GM18520 (cell line): ENCODE results near the gene GTF2H4.

ENCODE experiments used
- ATAC-seq: cut with Tn5 transposase; IDR thresholded peaks from one replicate; pipeline ENCODE4 v1.9.1; 2021; ENCODE audit not compliant: unreplicated experiment

GTF2H4 gene

GRCh38 chr6:30882204-30882758 lies 25.7 kb upstream of the GTF2H4 start:
- ATAC-seq = no peak

GRCh38 chr6:30882759-30883684 lies 25.0 kb upstream of the GTF2H4 start:
- no peak for ATAC-seq

DNA sequence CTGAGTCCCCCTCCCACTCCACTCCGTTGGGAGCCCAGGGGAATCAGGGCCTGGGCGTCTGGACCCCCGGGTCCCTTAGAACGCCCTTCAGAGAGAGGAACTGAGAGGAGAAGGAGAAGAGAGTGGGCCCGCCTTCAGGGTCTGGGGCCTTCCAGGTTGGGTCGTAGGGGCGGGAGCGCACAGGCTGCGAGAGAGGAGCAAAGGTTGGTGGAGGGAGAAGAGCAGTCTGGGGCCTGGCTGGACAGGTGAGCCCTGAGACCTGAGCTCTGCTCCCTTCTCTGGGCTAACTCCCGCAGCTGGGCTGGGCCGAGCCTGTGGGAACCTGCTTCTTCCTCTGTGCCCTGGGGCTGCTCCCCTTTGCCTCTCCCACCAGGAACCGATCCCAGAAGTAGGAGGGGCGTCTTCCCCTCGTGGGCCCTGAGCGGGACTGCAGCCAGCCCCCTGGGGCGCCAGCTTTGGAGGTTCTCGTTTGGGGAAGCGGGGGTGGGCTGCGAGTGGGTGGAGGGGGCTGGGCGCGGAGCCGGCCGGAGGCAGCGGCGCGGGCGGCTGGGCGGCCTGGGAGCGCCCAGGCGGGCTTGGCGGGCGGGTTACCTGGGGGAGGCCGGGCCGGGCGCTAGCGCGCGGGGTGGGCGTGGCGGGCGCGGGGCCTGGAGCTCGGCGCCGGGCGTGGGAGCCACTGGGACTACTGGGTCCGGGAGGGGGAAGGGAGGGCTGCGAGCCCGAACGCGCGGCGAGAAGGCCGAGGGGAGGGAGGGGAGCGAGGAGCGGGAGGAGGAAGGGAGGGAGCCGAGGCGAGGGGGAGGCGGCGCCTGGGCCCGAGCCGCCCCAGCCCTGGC lies 24.1 kb upstream of the GTF2H4 start, which contains the start of gene DDR1:
DDR1 (plus strand) TSS at position 835 of the 836 bp plus-strand sequence. CDS start 4,211 bp downstream, outside the sequence.
- no peak for ATAC-seq

DNA sequence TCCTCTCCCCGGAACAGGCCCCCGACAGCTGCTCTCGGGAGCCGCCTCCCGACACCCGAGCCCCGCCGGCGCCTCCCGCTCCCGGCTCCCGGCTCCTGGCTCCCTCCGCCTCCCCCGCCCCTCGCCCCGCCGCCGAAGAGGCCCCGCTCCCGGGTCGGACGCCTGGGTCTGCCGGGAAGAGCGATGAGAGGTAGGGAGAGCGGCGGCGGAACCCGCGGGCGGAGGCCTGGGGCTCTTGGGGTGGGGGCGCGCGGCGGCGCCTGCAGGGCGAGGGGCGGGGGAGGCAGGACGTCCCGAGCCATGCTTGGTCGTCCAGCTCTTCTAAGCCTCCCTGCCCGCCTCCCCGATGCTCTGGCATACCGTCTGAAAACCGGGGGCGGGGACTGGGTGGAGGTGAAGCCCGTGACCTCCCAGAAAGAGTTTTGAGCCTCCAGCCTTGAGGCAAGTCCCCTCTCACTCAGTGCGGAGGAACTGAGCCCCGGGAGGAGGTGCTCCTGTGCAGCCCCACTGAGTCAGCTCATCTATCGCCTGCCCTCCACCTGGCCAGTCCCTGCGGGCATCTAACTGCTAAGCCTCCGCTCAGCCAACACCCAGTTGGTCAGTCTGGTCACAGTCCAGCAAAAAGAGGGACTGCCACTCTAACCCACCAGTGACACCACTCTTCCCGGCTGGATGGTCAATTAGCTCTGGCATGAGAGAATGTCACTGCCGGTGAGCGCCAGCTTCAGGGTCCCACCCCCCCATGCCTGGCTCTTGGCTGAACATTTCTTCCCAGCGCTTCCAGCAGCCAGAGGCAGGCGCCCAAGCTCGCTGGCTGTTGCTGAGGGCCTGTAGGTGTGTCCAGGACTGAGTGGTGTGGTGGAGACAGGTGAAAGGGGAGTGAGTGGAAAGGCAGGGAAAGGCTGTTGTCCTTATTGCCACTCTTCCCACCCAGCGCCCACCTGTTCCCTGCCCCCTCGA lies 23.2 kb upstream of the GTF2H4 start:
- no peak for ATAC-seq

DNA sequence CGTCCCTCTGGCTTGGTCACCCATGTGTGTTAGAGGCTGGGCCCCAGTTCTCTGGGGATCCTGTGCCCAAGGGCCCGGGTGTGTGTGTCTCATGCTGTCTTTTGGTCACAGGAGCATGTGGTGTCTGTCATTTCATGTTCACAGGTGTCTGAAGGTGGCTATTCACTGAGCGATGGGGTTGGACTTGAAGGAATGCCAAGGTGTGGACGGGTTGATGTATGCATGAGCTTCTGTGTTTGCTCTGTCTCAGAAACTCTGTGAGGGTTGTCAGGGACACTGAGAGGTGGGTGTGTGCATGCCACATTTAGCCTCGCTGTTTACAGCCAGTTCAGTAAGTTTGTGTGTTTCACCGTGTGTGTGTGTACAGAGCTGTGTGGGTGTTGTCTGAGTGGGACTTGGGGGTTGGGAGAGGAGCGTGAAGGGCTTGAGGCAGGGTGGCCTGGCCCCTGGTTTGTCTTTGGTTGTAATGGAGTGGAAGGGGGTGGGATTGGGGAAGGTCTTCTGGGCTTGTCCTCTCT lies 22.5 kb upstream of the GTF2H4 start:
- ATAC-seq = no peak

- ATAC-seq = no peak
These were observed 21.8 kb upstream of the GTF2H4 start for GRCh38 chr6:30885999-30886896.

- ATAC-seq = no peak
These were observed 21.1 kb upstream of the GTF2H4 start for GRCh38 chr6:30886897-30887255.

GRCh38 chr6:30887901-30888815 lies 19.8 kb upstream of the GTF2H4 start:
- no peak for ATAC-seq

DNA sequence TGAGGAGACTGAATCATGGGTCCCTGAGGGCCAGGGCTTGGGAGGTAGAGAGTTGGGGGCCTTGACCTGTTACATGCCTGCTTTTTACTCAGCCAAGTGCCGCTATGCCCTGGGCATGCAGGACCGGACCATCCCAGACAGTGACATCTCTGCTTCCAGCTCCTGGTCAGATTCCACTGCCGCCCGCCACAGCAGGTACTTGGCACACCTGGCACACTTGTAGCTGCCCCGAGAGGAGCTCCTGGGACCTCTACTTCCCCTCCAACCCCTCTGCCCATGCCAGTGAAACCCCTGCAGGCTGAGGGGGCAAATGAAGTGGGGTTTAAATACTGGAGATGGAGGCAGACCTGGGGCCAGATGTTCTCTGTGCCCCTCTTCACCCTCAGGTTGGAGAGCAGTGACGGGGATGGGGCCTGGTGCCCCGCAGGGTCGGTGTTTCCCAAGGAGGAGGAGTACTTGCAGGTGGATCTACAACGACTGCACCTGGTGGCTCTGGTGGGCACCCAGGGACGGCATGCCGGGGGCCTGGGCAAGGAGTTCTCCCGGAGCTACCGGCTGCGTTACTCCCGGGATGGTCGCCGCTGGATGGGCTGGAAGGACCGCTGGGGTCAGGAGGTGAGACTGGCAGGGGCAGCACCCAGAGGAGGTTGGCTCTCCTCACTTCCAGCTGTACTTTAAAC lies 19.1 kb upstream of the GTF2H4 start:
- no peak for ATAC-seq

DNA sequence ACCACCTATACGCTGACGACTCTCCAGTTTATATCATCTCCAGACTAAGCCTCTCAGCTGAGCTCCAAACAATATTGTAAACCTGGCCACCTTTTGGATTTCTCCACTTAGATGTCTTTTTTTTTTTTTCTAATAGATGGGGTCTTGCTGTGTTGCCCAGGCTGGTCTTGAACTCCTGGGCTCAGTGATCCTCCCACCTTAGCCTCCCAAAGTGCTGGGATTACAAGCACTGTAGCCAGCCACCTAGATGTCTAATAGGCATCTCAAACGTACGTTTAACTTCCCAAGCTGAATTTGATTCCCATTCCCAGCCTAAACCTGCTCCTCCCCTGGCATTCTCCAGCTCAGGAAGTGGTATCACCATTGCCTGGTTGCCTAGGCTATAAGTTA lies 18.5 kb upstream of the GTF2H4 start:
- ATAC-seq = no peak

DNA sequence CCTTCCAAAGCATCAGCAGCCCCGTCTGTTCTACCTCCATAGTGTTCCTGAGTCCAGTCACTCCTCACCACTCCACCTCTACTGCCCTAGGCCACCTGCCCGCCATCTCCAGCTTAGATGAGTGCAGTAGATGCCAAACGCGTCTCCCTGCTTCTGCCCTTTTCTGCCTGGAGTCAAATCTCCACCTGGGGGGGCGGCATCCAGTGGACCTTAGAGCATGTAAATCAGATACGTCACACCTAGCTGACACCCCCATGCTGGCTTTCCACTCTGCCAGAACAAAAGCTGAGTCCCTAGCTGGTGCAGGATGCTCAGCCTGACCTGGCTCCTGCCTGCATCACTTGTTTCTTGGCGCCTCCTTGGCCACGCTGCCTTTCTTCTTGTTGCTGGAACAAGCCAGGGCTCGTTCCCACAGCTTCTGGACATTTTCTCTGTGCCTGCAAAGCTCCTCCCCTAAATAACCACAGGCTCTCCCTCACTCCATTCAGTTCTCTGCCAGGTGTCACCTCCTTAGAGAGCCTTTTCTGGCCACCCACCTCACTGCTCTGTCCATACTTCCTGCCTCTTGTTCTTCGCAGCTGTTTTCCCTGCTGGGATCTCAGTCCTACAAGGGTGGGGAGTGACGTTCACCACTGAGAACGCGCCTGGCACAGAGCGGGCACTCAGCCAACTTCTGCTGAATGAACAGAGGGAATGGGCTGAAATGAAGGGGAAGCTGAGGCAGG lies 17.9 kb upstream of the GTF2H4 start:
- ATAC-seq = no peak

DNA sequence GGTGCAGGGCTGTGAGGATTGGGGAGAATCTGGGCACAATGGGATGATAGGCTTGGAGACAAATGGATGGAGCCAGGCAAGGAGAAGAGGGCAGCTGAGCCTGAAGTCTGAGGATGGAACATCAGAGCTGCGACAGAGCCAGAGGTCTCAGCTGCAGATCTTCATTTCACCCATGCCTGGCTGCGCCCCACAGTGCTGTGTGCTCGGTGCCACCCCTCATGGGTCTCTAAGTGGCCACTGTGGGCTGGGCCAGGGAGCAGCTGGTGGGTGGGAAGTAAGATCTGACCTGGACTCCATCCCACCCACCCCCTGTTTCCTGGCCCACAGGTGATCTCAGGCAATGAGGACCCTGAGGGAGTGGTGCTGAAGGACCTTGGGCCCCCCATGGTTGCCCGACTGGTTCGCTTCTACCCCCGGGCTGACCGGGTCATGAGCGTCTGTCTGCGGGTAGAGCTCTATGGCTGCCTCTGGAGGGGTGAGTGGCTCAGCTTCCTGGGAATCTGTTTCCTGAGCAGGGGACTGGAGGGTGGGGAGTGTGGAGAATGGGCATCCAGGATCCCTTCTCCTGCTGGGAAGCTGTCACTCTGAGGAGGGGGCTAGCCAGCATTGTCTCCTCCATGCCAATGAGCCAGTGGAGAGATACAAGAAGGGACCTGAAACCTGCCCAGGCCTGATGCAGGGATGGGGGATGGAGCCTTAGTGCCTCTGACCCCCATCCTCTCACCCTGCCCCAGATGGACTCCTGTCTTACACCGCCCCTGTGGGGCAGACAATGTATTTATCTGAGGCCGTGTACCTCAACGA lies 17.2 kb upstream of the GTF2H4 start:
- no peak for ATAC-seq

DNA sequence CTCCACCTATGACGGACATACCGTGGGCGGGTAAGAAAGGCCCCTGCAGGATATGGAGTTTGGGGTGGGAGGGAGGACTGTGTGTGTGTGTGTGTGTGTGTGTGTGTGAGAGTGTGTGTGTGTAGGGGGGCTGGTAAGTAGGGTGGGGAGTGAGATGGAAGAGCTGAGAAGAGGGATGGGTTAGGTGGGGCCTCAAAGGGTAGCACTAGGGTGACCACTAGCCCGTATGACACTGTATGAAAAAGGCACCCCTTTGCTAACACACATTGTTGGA lies 16.6 kb upstream of the GTF2H4 start:
- ATAC-seq = no peak

- no peak for ATAC-seq
These were observed 16.0 kb upstream of the GTF2H4 start for GRCh38 chr6:30891816-30892538.

- ATAC-seq = no peak
These were observed 14.9 kb upstream of the GTF2H4 start for GRCh38 chr6:30893001-30893591.
